Vagina (tissue), 2 donors: Measurements from ENCODE around the gene CD70. TPM values are rescaled to one million over a fixed set of nuclear protein-coding genes. Genes with fewer than 3 reads are reported as not detected.

ENCODE experiments used
- DNase-seq, 2 donors: peaks; one replicate each; pipeline ENCODE4 v3.0.0-alpha.2; 2017; ENCODE audit errors: extremely low spot score in 2 of 2
- H3K27ac ChIP-seq: fragments of 200-600 bp; sonication (generic); one replicate; pipeline ENCODE4 v1.5.1; 2019
- H3K27me3 ChIP-seq: fragments of 200-600 bp; sonication (generic); one replicate; pipeline ENCODE4 v1.5.1; 2019
- H3K36me3 ChIP-seq, 2 donors: fragments of 200-600 bp; sonication (generic); one replicate each; pipeline ENCODE4 v1.5.1; 2017 to 2019
- H3K4me1 ChIP-seq: fragments of 200-600 bp; sonication (generic); one replicate; pipeline ENCODE4 v1.5.1; 2019
- H3K4me3 ChIP-seq, 2 donors: fragments of 200-600 bp; sonication (generic); 1 replicate in 1 of 2; 2 replicates in 1 of 2; pipeline ENCODE4 v1.5.1; 2016 to 2019
- H3K9me3 ChIP-seq: fragments of 200-600 bp; sonication (generic); one replicate; pipeline ENCODE4 v1.5.1; 2019
- POLR2A ChIP-seq, 2 donors: fragments of 450-650 bp; IDR thresholded peaks; one replicate each; pipeline ENCODE4 v1.6.1; 2017; ENCODE audit warnings: antibody characterized with exemption in 2 of 2, mild to moderate bottlenecking in 2 of 2, moderate library complexity in 2 of 2
- POLR2AphosphoS5 ChIP-seq, 2 donors: sonication (generic); formaldehyde crosslinking; IDR thresholded peaks; one replicate each; pipeline ENCODE4 v1.9.0; 2017; ENCODE audit warnings: antibody characterized with exemption in 2 of 2, mild to moderate bottlenecking in 2 of 2, low read depth in 1 of 2; ENCODE audit not compliant: insufficient read depth in 1 of 2
- intact Hi-C: fragments of 100-400 bp; cut with DNase I; formaldehyde crosslinking; loops from one replicate; pipeline ENCODE4 v1.15.1; 2023
- small RNA-seq: library from RNA; depleted of rRNA; stranded (forward); fragments of <200 nt; gene quantifications from one replicate; pipeline ENCODE3, GENCODE V24; 2016
- total RNA-seq: library from RNA; depleted of rRNA; stranded (reverse); fragments of >200 nt; gene quantifications from one replicate; pipeline ENCODE4 v1.2.3, GENCODE V29; 2016
- TF ChIP-seq, protein P1 (sequence below), 3 experiments: fragments of 450-650 bp in 2 of 3; fragments of 200-600 bp in 1 of 3; sonication (generic) in 1 of 3; IDR thresholded peaks; one replicate each; pipeline ENCODE4 v1.5.1; 2017 to 2019; ENCODE audit warnings: antibody characterized with exemption in 3 of 3, mild to moderate bottlenecking in 2 of 3, moderate library complexity in 2 of 3

CD70 gene
- total RNA-seq, 1 donor from 2014 or later: not detected

DNA sequence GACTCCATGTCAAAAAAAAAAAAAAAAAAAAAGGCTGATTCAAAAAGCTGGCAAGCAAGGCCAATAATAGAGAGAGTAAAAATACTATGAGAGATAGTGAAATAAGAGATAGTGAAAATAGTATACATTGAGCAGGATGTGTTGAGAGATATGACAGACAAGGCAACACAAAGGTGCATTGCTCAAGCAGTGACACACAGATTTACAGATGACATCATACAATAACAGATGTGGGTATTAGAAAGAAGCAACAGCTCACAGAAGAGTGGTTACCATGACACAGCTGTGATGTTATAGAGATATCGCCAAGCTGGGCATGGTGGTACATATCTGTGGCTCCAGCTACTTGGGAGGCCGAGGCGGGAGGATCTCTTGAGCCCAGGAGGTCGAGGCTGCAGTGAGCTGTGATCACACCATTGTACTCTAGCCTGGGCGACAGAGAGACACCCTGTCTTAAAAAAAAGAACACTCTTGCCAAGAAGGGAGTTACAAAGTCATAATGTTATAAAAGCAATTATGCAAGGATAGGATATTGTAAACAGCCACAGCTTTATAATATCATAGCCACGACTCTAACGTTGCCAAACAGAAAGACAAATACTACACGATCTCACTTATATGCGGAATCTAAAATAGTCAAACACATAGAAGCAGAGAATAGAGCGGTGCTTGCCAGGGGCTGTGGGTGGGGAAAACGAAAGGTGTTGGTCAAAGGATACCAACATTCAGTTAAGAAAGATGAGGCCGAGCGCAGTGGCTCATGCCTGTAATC, 49.8 kb downstream of the CD70 start:
- no peaks in the 10 kb centered on the region for H3K27me3 ChIP-seq
- intact Hi-C loops: no loop called here

DNA sequence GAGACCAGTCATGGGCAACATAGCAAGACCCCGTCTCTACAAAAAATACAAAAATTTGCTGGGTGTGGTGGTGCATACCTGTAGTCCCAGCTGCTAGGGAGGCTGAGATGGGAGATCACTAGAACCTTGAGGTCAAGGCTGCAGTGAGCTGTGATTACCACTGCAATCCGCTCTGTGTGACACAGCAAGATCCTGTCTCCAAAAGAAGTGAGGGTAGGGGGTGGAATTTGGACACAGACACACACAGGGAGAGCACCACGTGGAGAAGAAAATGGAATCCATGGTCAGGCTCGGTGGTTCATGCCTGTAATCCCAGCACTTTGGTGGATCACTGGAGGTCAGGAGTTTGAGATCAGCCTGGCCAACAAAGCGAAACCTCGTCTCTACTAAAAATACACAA, 51.4 kb downstream of the CD70 start:
- intact Hi-C loops: no loop called here
- H3K36me3 ChIP-seq: no peaks in the 10 kb centered on the region
- no peak overlapping the region for H3K4me3 ChIP-seq
- H3K27ac ChIP-seq: no peak overlapping the region
- H3K27me3 ChIP-seq: no peaks in the 10 kb centered on the region
- no peaks in the 10 kb centered on the region for H3K9me3 ChIP-seq
- TF ChIP-seq POLR2A (IDR thresholded peaks at IDR 0.05) (no peak), POLR2AphosphoS5 (IDR thresholded peaks at IDR 0.05; ENCODE audit: insufficient read depth in 1 of 2, low read depth in 1 of 2) (no peak)
- TF ChIP-seq, protein P1, sequence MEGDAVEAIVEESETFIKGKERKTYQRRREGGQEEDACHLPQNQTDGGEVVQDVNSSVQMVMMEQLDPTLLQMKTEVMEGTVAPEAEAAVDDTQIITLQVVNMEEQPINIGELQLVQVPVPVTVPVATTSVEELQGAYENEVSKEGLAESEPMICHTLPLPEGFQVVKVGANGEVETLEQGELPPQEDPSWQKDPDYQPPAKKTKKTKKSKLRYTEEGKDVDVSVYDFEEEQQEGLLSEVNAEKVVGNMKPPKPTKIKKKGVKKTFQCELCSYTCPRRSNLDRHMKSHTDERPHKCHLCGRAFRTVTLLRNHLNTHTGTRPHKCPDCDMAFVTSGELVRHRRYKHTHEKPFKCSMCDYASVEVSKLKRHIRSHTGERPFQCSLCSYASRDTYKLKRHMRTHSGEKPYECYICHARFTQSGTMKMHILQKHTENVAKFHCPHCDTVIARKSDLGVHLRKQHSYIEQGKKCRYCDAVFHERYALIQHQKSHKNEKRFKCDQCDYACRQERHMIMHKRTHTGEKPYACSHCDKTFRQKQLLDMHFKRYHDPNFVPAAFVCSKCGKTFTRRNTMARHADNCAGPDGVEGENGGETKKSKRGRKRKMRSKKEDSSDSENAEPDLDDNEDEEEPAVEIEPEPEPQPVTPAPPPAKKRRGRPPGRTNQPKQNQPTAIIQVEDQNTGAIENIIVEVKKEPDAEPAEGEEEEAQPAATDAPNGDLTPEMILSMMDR (IDR thresholded peaks at IDR 0.05): no peak
- no peaks in the 10 kb centered on the region for H3K4me1 ChIP-seq
- no peak for DNase-seq

More for the DNA sequence above, 49.8 kb downstream of the CD70 start:
- Histone ChIP-seq H3K36me3 (no peaks in the 10 kb centered on the region), H3K4me1 (no peaks in the 10 kb centered on the region), H3K4me3 (no peak overlapping the region), H3K9me3 (no peaks in the 10 kb centered on the region), H3K27ac (no peak overlapping the region)
- DNase-seq: no peak
- TF ChIP-seq POLR2A (IDR thresholded peaks at IDR 0.05) (no peak), POLR2AphosphoS5 (IDR thresholded peaks at IDR 0.05; ENCODE audit: insufficient read depth in 1 of 2, low read depth in 1 of 2) (no peak)
- TF ChIP-seq, protein P1 (IDR thresholded peaks at IDR 0.05): no peak

Small RNA genes lying within 50 kb of the gene (small RNA-seq; reads per million reads assigned to genes)
- not detected for gene RF00019

Other genes with a start within 250 kb of the CD70 start
- gene CLPP, start 229.6 kb downstream of the CD70 start, total RNA-seq: 85.9 TPM
- gene ALKBH7, start 218.4 kb downstream of the CD70 start, total RNA-seq: 77.1 TPM
- 0.25 TPM for gene PSPN, start 215.2 kb downstream of the CD70 start, total RNA-seq
- 52.8 TPM for gene GTF2F1, start 198.0 kb downstream of the CD70 start, total RNA-seq
- gene KHSRP, start 166.3 kb downstream of the CD70 start, total RNA-seq: 102 TPM
- not detected for gene SLC25A41, start 157.4 kb downstream of the CD70 start, total RNA-seq
- 27.5 TPM for gene SLC25A23, start 131.4 kb downstream of the CD70 start, total RNA-seq
- gene CRB3, start 126.9 kb downstream of the CD70 start, total RNA-seq: 4.9 TPM
- gene DENND1C, start 109.4 kb downstream of the CD70 start, total RNA-seq: 2.9 TPM
- 5.6 TPM for gene TUBB4A, start 88.8 kb downstream of the CD70 start, total RNA-seq
- gene TNFSF9, start 60.1 kb downstream of the CD70 start, total RNA-seq: 7.9 TPM
- gene TNFSF14, start 79.0 kb upstream of the CD70 start, total RNA-seq: 1.7 TPM
- 1,239 TPM for gene C3, start 129.5 kb upstream of the CD70 start, total RNA-seq
- gene GPR108, start 146.4 kb upstream of the CD70 start, total RNA-seq: 62.9 TPM
- gene TRIP10, start 148.5 kb upstream of the CD70 start, total RNA-seq: 129 TPM
- 21.9 TPM for gene SH2D3A, start 176.3 kb upstream of the CD70 start, total RNA-seq
- gene VAV1, start 181.6 kb upstream of the CD70 start, total RNA-seq: 5.9 TPM